Kidney (tissue), 14 donors: Measurements from ENCODE around the gene MED13L. TPM values are rescaled to one million over a fixed set of nuclear protein-coding genes. Genes with fewer than 3 reads are reported as not detected.

Experiments
- DNase-seq, 5 donors: peaks; one replicate each; pipeline ENCODE4 v3.0.0-alpha.2; 2013 to 2020
- FAIRE-seq: peaks from 2 replicates; lab custom pipeline; 2012; peaks lifted over from hg19 to GRCh38; lab: Jason Lieb, UNC
- H3K27ac ChIP-seq, 2 donors: one replicate each; pipeline ENCODE4 v1.7.0; 2013; ENCODE audit warnings: low read depth in 2 of 2, low read length in 2 of 2, inconsistent platforms in 1 of 2
- H3K27me3 ChIP-seq: one replicate; pipeline ENCODE4 v1.7.1; 2013; ENCODE audit warnings: low read length, inconsistent platforms; ENCODE audit not compliant: control insufficient read depth, insufficient read depth
- H3K36me3 ChIP-seq, 3 donors: one replicate each; pipeline versions ENCODE4 v1.7.0 to v1.7.1; 2013; ENCODE audit warnings: low read length in 3 of 3, control low read depth in 1 of 3, inconsistent platforms in 1 of 3; ENCODE audit not compliant: insufficient read depth in 3 of 3, control insufficient read depth in 2 of 3
- H3K4me1 ChIP-seq, 3 donors: one replicate each; pipeline versions ENCODE4 v1.7.0 to v1.7.1; 2013; ENCODE audit warnings: low read length in 3 of 3, inconsistent platforms in 1 of 3, low read depth in 1 of 3; ENCODE audit not compliant: control insufficient read depth in 2 of 3, insufficient read depth in 2 of 3
- H3K4me3 ChIP-seq, 3 donors: one replicate each; pipeline versions ENCODE4 v1.7.0 to v1.8.1; 2013; ENCODE audit warnings: low read length in 3 of 3, control low read depth in 1 of 3, inconsistent platforms in 1 of 3
- H3K9ac ChIP-seq, 3 donors: one replicate each; pipeline versions ENCODE4 v1.7.0 to v1.7.1; 2013; ENCODE audit warnings: low read length in 3 of 3, control low read depth in 1 of 3, inconsistent platforms in 1 of 3
- H3K9me3 ChIP-seq, 3 donors: one replicate each; pipeline versions ENCODE4 v1.7.0 to v1.7.1; 2013; ENCODE audit warnings: low read length in 3 of 3, control low read depth in 1 of 3, inconsistent platforms in 1 of 3; ENCODE audit not compliant: control insufficient read depth in 2 of 3, insufficient read depth in 1 of 3
- CTCF ChIP-seq: IDR thresholded peaks from 3 replicates; pipeline ENCODE4 v1.5.1; 2012; ENCODE audit warnings: mild to moderate bottlenecking, moderate library complexity, borderline replicate concordance; ENCODE audit not compliant: insufficient read depth; ENCODE audit errors: extremely low read depth
- intact Hi-C: fragments of 100-400 bp; cut with DNase I; formaldehyde crosslinking; loops from one replicate; pipeline ENCODE4 v1.11.1; 2022
- polyA plus RNA-seq: library from polyadenylated mRNA; stranded (reverse); fragments of 350-450 nt; fragmentation: Illumina TruSeq; extraction: RNeasy Lipid Tissue Mini Kit (QIAGEN cat#74804); gene quantifications from one replicate; pipeline ENCODE4 v1.2.3, GENCODE V29; 2014; ENCODE audit warnings: low read depth, low replicate concordance; ENCODE audit not compliant: insufficient read depth
- total RNA-seq: library from RNA; stranded (reverse); fragmentation: NEBNext Ultra II Directional; extraction: Animal tissue kit (Norgen Biotek cat#: 25700); gene quantifications from one replicate; pipeline ENCODE4 v1.2.1, GENCODE V29; 2021
- donor health status: control.
- donor health status: control.
- donor health status: control.
- donor health status: control.
- donor health status: control.
- donor health status: DM: yes; HTN: yes; CAD: no.
- donor health status: Normal renal cell carcinoma (clear cell type).

Gene MED13L
- total and polyA plus RNA-seq, 2 donors from 2014 or later, result 7.1 to 153 TPM

GRCh38 chr12:116206828-116207227 is 70.7 kb downstream of the MED13L start:
- Histone ChIP-seq H3K27ac (no peak overlapping the region), H3K36me3 (no peaks in the 10 kb centered on the region), H3K27me3 (no peaks in the 10 kb centered on the region), H3K4me3 (no peak overlapping the region), H3K4me1 (no peaks in the 10 kb centered on the region), H3K9me3 (no peaks in the 10 kb centered on the region), H3K9ac (no peak overlapping the region)
- no peak for DNase-seq
- FAIRE-seq, result no peak
- intact Hi-C loops, result no loop called here
- no peak for TF ChIP-seq CTCF

DNA sequence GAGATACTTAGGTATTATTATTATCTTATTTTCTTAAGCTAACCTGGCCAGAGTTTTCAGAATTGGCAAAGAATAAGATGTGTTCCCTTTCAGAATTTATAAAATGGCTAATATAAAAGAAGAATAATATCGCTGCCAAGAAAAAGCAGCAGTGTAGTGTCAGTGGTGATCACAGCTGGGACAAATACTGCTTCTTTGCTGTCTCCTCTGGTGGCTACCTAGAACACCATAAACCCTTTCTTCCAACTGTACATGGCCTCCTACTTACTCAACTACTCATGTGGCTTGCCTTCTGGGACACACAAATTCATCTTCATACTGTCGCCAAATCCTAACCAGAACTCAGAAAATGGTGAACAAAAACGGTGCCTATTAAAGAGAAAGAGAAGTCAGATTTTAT is 72.7 kb downstream of the MED13L start:
- FAIRE-seq (no peak), DNase-seq (no peak)
- Histone ChIP-seq H3K9ac (no peak overlapping the region), H3K27ac (no peak overlapping the region), H3K9me3 (no peaks in the 10 kb centered on the region), H3K27me3 (no peaks in the 10 kb centered on the region), H3K4me1 (no peaks in the 10 kb centered on the region), H3K4me3 (no peak overlapping the region), H3K36me3 (no peaks in the 10 kb centered on the region)
- intact Hi-C loops, result no loop called here
- no peak for TF ChIP-seq CTCF

GRCh38 chr12:116204169-116204568 is 73.3 kb downstream of the MED13L start:
- Histone ChIP-seq H3K9me3 (no peaks in the 10 kb centered on the region), H3K36me3 (no peaks in the 10 kb centered on the region), H3K4me1 (no peaks in the 10 kb centered on the region), H3K4me3 (no peak overlapping the region), H3K27ac (no peak overlapping the region), H3K9ac (no peak overlapping the region), H3K27me3 (no peaks in the 10 kb centered on the region)
- TF ChIP-seq CTCF, result no peak
- FAIRE-seq, result no peak
- DNase-seq, result peak in 1 of 5 donors; percentile 21
- intact Hi-C loops, result no loop called here

DNA sequence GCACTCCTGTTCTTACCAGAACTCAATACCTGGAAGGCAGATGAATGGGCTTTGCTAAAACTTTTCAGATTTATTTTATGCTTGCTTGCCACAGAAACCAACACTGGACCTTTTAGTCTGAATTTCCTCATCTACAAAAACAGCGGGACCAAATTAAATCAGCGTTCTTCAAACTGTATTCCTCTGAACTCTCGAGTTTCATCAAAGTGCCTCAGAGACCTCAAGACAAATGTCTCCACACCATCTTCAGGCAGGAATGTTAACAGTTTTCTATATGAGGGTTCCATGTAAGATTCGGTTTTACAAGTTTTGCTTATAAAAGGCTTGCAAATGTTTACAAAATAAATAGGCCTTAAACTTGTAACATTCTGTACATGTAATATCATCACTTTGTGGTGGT is 74.6 kb downstream of the MED13L start:
- Histone ChIP-seq H3K4me1 (no peaks in the 10 kb centered on the region), H3K27me3 (no peaks in the 10 kb centered on the region), H3K9ac (no peak overlapping the region), H3K27ac (no peak overlapping the region), H3K36me3 (no peaks in the 10 kb centered on the region), H3K4me3 (no peak overlapping the region), H3K9me3 (no peaks in the 10 kb centered on the region)
- FAIRE-seq (no peak), DNase-seq (peak in 1 of 5 donors; percentile 23)
- intact Hi-C loops, result no loop called here
- TF ChIP-seq CTCF, result no peak
